ENCODE data around the gene MGLL.
"Not testable (repeated sequence)": the region's sequence is repeated elsewhere in the genome, so short reads cannot be mapped to it uniquely, and the experiment has no call there.

MGLL gene

DNA sequence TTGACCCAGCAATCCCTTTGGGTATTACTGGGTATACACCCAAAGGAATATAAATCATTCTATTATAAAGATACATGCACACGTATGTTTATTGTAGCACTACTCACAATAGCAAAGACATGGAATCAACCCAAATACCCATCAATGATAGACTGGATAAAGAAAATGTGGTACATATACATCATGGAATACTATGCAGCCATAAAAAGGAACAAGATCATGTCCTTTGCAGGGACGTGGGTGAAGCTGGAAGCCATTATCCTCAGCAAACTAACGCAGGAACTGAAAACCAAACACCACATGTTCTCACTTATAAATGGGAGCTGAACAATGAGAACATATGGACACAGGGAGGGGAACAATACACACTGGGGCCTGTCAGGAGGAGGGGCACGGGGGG, 117.5 kb downstream of the MGLL start:
- not testable (repeated sequence) for H3K9ac ChIP-seq (ENCODE audit: low read length); H3K27me3 ChIP-seq (ENCODE audit: control insufficient read depth, insufficient read depth, low read length); H3K9me3 ChIP-seq (ENCODE audit: control insufficient read depth, low read length); H3K4me3 ChIP-seq (ENCODE audit: low read length); H3K36me3 ChIP-seq (ENCODE audit: control insufficient read depth, insufficient read depth, low read length); H3K4me1 ChIP-seq (ENCODE audit: control insufficient read depth, insufficient read depth, low read length)

GRCh38 chr3:127702151-127702578, 120.2 kb downstream of the MGLL start:
- Histone ChIP-seq H3K27me3 (ENCODE audit: control insufficient read depth, insufficient read depth, low read length) (no peaks in the 10 kb centered on the region), H3K9ac (ENCODE audit: low read length) (no peak overlapping the region), H3K4me3 (ENCODE audit: low read length) (no peak overlapping the region), H3K4me1 (ENCODE audit: control insufficient read depth, insufficient read depth, low read length) (peaks cover 17% of the 10 kb centered on the region), H3K9me3 (ENCODE audit: control insufficient read depth, low read length) (no peaks in the 10 kb centered on the region), H3K36me3 (ENCODE audit: control insufficient read depth, insufficient read depth, low read length) (no peaks in the 10 kb centered on the region)

DNA sequence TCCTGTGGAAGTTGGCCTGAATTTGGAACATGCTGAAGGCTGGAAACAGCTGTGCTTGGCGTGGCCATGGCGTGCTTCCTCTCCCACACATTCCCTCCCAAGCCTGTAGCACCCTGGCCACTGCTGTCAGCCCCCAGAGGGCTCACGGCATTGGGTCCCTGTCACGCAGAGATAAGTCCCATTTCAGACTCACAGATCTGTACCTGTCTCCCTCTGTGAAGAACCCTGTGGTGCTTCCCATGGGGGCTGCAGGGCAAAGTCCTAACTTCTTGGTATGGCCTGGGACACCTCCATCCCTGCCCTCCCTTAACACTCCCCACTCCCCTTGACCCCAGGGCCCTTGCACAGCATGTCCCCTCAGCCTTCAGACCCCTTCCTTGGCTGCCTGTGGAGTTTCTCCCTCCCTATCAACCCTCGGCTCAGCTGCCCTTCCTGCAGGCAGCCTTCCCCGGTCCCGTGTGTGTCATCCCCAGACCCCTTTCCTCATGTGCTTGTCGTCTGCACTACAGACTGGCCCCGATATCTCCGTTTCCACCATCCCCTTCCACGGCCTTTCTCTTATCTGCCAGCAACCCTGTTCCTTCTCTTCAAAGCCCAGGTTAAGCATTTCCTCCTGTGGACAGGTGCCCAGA, 120.9 kb downstream of the MGLL start:
- Histone ChIP-seq H3K27me3 (ENCODE audit: control insufficient read depth, insufficient read depth, low read length) (no peaks in the 10 kb centered on the region), H3K4me1 (ENCODE audit: control insufficient read depth, insufficient read depth, low read length) (peaks cover 25% of the 10 kb centered on the region), H3K9me3 (ENCODE audit: control insufficient read depth, low read length) (no peaks in the 10 kb centered on the region), H3K36me3 (ENCODE audit: control insufficient read depth, insufficient read depth, low read length) (no peaks in the 10 kb centered on the region), H3K4me3 (ENCODE audit: low read length) (no peak overlapping the region), H3K9ac (ENCODE audit: low read length) (no peak overlapping the region)

DNA sequence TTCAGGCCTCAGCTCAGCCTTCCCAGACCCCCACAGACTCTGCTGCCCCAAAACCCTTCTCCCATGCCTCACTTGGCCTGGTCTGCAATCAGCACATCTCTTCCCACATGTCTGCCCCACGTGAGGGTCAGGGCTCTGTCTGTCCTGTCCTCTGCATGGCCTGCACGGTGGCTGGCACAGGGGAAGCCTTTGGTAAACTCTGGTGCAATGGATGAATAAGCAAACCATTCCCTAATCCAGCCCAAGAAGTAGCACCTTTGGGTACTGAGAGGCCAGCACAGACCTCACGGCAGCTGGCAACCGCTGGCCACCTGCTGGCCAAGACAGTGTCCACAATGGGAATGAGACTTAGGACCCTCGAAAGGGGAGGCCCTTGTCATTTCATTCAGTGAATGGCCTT, 121.9 kb downstream of the MGLL start:
- Histone ChIP-seq H3K4me3 (ENCODE audit: low read length) (no peak overlapping the region), H3K36me3 (ENCODE audit: control insufficient read depth, insufficient read depth, low read length) (no peaks in the 10 kb centered on the region), H3K9me3 (ENCODE audit: control insufficient read depth, low read length) (no peaks in the 10 kb centered on the region), H3K4me1 (ENCODE audit: control insufficient read depth, insufficient read depth, low read length) (peaks cover 28% of the 10 kb centered on the region), H3K27me3 (ENCODE audit: control insufficient read depth, insufficient read depth, low read length) (no peaks in the 10 kb centered on the region), H3K9ac (ENCODE audit: low read length) (no peak overlapping the region)

- H3K9me3 ChIP-seq (ENCODE audit: control insufficient read depth, low read length): no peaks in the 10 kb centered on the region
- peaks cover 28% of the 10 kb centered on the region for H3K4me1 ChIP-seq (ENCODE audit: control insufficient read depth, insufficient read depth, low read length)
- no peaks in the 10 kb centered on the region for H3K27me3 ChIP-seq (ENCODE audit: control insufficient read depth, insufficient read depth, low read length)
- no peak overlapping the region for H3K4me3 ChIP-seq (ENCODE audit: low read length)
- H3K9ac ChIP-seq (ENCODE audit: low read length): no peak overlapping the region
- H3K36me3 ChIP-seq (ENCODE audit: control insufficient read depth, insufficient read depth, low read length): peaks cover 4% of the 10 kb centered on the region
Measured at GRCh38 chr3:127699416-127700300, 122.7 kb downstream of the MGLL start.

DNA sequence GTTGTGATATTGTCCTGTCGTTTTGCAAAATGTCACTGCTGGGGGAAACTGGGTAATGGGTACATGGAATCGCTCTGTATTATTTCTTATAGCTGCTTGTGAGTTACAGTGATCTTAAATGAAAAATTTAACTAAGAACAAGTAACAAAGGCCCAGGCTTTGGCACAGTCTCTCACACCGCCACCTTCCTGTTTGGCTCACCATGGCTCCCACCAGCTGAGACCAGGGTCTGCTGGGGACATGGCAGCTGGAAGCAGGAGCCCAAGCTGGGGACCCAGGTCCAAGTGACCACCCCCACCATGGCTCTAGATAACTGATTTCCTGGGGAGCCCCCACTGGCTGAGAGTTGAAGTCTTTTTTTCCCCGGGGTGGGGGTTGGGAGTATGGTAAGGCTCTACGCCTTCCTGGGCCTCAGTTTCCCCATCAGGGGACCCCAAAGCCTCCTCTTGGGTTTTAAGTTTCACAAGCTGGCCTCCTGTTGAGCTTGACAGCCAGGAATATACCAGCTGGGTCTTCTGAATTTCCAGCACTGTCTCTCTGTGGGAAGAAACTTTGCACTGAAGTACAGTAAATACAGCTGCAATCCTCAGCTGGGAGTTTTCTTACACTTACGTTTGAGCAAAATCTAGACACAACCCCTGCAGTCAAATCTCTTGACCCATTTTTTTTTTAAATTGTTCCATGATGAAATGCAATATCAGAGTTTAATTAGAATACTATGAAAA, 123.5 kb downstream of the MGLL start:
- no peaks in the 10 kb centered on the region for H3K9me3 ChIP-seq (ENCODE audit: control insufficient read depth, low read length)
- H3K4me3 ChIP-seq (ENCODE audit: low read length): no peak overlapping the region
- H3K9ac ChIP-seq (ENCODE audit: low read length): no peak overlapping the region
- peaks cover 4% of the 10 kb centered on the region for H3K36me3 ChIP-seq (ENCODE audit: control insufficient read depth, insufficient read depth, low read length)
- H3K27me3 ChIP-seq (ENCODE audit: control insufficient read depth, insufficient read depth, low read length): no peaks in the 10 kb centered on the region
- peaks cover 28% of the 10 kb centered on the region for H3K4me1 ChIP-seq (ENCODE audit: control insufficient read depth, insufficient read depth, low read length)

DNA sequence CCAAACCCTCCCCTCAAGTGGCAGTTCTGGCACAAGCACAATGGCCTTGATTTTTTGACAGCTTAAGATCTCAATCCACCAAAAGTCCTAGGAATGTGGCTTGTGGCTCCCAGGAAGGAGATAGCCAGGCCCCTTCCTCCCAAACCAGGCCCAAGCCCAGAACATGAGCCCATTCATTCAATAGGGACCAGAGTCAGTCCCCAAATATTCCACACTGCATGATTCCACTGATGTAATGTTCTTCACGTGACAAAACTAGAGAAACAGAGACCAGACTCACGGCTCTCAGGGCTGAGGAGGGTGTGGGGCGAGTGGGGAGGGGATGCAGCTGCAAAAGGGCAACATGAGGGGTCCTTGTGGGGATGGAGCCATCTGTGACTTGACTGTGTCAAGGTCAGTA, 124.0 kb downstream of the MGLL start:
- Histone ChIP-seq H3K4me1 (ENCODE audit: control insufficient read depth, insufficient read depth, low read length) (peaks cover 28% of the 10 kb centered on the region), H3K9ac (ENCODE audit: low read length) (no peak overlapping the region), H3K27me3 (ENCODE audit: control insufficient read depth, insufficient read depth, low read length) (no peaks in the 10 kb centered on the region), H3K36me3 (ENCODE audit: control insufficient read depth, insufficient read depth, low read length) (peaks cover 4% of the 10 kb centered on the region), H3K9me3 (ENCODE audit: control insufficient read depth, low read length) (no peaks in the 10 kb centered on the region), H3K4me3 (ENCODE audit: low read length) (no peak overlapping the region)

DNA sequence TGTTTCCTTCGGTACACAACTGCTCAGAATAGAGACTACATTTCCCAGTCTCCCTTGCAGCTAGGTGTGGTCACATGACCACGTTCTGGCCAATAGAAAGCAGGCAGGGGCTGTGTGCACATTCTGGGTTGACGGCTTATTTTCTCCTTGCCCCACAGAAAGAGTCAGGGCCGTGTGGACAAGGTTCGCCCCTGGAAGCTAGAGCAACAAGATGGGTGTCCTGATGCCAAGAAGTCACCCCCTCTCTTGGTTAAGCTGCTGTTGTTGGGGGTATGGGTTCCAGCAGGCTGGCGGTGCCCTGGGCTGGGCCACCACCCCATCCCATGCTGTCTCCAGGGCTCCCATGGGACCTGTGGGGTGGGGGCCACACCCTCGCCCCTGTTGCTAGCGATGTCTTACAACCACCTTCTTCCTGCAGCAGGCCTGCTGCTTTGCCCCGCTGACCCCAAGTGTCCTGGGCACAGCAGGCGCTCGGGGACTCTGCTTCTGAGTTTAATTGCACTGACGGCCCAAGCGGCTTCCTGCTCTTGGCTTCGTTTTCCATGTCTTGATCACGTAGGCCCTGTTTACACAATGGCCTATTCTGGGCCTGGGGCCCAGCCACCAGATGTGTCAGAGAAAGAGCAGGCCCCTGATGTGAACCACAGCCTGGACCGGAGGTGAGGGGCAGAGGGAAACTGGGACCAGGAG, 124.6 kb downstream of the MGLL start:
- H3K4me1 ChIP-seq (ENCODE audit: control insufficient read depth, insufficient read depth, low read length): peaks cover 28% of the 10 kb centered on the region
- H3K4me3 ChIP-seq (ENCODE audit: low read length): no peak overlapping the region
- no peak overlapping the region for H3K9ac ChIP-seq (ENCODE audit: low read length)

GRCh38 chr3:127694467-127695215, 127.7 kb downstream of the MGLL start:
- peaks cover 28% of the 10 kb centered on the region for H3K4me1 ChIP-seq (ENCODE audit: control insufficient read depth, insufficient read depth, low read length)
- peaks cover 9% of the 10 kb centered on the region for H3K36me3 ChIP-seq (ENCODE audit: control insufficient read depth, insufficient read depth, low read length)
- no peak overlapping the region for H3K9ac ChIP-seq (ENCODE audit: low read length)
- no peaks in the 10 kb centered on the region for H3K27me3 ChIP-seq (ENCODE audit: control insufficient read depth, insufficient read depth, low read length)
- H3K9me3 ChIP-seq (ENCODE audit: control insufficient read depth, low read length): no peaks in the 10 kb centered on the region
- no peak overlapping the region for H3K4me3 ChIP-seq (ENCODE audit: low read length)

More for the DNA sequence above, 124.6 kb downstream of the MGLL start:
- H3K36me3 ChIP-seq (ENCODE audit: control insufficient read depth, insufficient read depth, low read length): peaks cover 9% of the 10 kb centered on the region
- H3K27me3 ChIP-seq (ENCODE audit: control insufficient read depth, insufficient read depth, low read length): no peaks in the 10 kb centered on the region
- H3K9me3 ChIP-seq (ENCODE audit: control insufficient read depth, low read length): no peaks in the 10 kb centered on the region

DNA sequence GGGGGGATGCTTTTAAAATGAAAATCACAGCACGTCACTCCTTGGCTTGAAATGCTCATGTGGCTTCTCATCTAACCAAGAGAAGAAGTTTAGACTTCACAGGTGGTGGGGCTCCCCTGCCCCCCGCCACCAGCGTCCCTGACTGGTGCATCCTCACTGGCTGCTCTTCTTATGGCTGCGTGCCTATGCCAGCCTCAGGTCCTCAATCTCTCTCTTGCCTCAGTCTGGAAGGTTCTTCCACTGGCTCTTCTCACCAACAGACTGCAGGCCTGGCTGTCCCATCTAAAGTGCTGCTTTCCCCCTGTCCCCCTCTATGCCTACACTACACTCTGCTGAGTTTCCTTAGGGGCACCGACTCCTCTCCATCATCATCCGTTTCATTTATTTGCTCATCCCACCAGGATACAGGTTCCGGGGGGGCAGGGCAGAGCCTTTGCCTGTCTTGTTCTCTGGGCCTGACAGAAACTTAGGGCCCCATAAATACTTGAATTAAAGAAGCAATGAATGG, 128.9 kb downstream of the MGLL start:
- Histone ChIP-seq H3K4me1 (ENCODE audit: control insufficient read depth, insufficient read depth, low read length) (peaks cover 23% of the 10 kb centered on the region), H3K36me3 (ENCODE audit: control insufficient read depth, insufficient read depth, low read length) (peaks cover 9% of the 10 kb centered on the region), H3K27me3 (ENCODE audit: control insufficient read depth, insufficient read depth, low read length) (no peaks in the 10 kb centered on the region), H3K9me3 (ENCODE audit: control insufficient read depth, low read length) (no peaks in the 10 kb centered on the region), H3K9ac (ENCODE audit: low read length) (no peak overlapping the region), H3K4me3 (ENCODE audit: low read length) (no peak overlapping the region)
